NCI-H82 (cell line): ENCODE data around the gene CREM.

Experiments used
- DNase-seq: peaks from one replicate; lab custom pipeline; 2025; lab: John Stamatoyannopoulos, UW

Gene CREM

DNA sequence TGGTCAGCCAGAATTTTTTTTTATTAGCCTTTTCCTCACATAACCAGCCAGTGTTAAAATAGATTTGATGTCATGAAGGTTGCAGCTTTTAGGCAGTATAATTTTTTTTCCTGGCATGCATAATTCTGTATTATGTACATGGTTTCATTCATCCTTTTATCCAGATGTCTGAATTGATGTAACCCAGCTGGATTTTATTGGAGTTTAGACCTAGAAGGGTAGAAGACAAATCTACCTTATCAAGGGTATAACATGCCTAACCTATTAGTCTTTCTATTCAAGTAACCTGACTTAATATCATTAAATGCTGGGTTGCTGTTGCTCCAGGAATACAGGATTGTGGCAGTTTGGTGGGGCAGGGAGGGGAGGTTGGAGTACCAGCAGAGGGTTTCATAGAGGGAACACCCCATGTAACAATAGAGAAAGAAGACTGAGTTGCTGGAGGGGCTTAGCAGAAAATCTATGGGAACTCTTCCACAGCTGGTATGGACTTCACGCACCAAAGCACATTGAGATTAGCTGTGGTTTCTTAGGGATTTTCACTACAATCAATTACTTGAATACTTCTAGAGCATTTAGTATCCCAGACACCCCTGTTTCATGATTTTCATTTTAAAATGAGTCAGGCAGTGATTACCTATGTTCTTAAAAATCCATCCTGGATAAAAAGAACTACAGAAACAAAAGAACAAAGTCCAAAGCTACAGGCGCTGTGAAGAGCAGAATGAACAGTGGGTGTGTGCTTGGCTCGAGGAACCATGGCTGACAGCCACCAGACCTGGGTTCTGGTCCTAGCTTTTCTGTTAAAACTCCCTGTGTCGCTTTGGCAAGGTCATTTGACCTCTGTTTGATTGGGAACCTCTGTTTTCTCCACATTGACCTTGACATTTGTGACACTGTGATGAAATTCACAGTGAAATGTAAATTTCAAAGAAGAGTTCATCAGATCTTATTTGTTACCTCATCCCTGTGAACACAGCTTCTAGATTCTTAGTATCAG, 93.5 kb downstream of the CREM start:
- DNase-seq, result peak; percentile 77

DNA sequence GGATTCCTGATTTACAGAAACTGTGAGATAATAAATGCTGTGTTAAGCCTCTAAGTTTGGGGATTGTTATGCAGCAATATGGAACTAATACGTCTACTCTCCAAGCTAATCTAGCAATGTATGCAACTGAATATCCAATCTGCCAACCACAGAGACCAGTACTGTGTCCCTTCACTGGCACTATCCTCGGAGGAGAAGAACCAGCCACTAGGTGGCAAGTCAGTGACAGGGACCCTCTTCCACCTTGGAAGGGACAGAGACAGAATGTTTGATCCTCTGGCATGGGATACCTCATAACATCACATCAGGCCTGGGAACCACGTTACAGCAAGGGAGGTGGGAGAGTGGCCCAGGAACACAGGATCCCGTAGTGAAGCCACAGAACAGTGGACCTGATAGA, 96.4 kb downstream of the CREM start:
- peak; percentile 27 for DNase-seq

DNA sequence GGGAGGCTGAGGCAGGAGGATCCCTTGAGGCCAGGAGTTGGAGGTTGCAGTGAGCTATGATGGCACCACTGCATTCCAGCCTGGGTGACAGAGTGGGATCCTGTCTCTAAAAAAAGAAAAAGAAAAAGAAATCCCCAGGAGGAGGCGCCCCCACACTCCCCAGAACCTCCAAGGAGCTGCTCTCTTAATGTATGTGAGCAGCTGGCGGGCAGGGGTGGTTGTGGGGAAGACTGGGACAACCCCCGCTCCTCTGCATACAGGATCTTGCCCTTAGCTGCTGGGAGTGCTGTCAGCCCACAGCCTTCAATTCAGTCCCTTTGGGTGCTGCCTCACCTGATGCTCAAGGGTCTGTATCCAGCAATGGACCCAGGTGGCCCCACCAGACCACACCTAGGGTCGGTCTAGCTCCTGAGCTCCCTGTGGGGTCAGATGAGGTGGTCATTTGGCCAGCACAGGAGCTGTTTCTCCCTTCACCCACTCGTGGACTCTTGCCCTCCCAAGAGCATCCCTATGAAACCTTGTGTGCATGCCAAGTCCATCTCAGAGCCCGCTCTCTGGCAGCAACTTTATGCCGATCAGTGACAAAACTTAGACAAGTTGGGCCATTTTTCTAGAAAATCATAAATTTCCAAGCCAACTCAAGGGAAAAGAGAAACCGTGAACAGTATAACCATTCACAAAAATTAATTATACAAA, 97.5 kb downstream of the CREM start:
- DNase-seq, result no peak

DNA sequence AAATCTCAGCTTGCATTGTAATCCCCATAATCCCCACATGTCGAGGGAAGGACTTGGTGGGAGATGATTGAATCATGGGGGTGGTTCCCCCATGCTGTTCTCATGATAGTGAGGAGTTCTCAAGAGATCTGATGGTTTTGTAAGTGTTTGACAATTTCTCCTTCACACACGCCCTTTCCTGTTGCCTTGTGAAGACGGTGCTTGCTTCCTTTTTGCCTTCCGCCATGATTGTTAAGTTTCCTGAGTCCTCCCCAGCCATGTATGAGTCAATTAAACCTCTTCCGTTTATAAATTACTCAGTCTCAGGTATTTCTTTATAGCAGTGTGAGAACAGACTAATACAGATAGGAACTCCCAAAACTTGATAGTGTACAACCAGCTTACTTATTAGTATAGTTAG, 98.6 kb downstream of the CREM start:
- DNase-seq, result peak; percentile 22

DNA sequence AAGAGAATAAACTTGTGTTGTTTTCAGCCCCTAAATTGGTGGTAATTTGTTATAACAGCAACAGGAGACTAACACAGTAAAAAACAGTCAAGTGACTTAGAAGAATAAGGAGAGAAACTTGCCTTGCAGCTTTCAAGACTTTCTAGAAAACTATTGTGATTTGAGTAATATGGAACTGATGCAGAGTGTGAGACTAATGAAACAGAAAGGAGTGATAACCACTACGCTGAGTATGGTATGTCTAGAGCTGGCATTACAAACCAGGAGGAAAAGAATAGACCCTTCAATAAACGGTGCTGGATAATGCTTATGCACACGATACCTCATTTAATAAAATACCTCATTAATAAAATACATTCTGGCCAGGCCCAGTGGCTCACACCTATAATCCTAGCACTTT, 99.9 kb downstream of the CREM start:
- DNase-seq, result no peak

DNA sequence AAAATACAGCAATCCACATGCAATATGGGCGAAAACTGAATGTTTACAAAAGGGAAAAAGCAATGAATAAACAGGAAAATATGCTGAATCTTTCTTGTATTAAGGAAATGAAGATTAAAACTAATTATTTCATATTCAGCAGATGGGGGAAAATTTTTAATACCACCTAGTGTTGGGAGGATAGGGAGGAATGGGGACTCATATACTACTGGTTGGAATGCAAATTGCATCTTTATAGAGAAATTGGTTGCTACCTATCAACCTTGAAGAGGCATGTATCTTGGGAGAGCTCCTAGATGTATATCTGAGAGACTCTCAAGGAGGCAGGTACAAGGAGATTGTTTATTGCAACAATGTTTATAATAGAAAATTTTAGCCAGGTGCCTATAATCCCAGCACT, 101.4 kb downstream of the CREM start:
- DNase-seq, result no peak

DNA sequence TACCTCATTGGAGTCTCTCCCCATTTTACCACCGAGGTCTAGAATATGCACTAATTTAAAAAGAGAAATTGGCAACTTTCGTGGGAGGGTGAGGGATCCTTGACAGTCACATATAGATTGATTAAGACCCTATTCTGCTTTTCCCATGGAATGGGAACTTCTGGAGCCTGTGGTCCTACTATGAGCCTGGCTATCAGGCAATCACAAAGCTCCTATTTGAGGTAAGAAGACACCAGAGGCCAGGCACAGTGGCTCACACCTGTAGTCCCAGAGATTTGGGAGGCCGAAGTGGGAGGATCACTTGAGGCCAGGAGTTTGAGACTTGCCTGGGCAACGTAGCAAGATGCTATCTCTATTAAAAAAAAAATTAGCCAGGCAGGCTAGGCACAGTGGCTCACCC, 105.0 kb downstream of the CREM start:
- no peak for DNase-seq

DNA sequence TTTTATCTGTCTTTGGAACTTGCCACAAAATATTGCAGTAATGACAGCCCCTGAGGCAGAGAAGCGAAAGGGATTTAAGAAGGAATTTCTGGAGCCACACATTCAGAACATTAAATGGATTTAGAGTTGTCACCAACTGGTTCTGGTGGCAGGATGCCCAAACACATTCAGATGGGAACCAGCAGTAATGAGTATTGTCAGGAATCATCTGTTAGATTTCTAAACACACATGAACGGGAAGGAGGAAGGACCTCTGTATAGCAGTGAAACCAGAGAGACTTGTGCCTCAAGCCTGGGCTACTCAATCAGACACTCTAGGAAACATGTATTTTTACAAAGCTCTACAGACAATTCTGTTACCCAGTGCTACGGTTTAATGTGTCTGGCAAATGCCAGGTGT, 105.9 kb downstream of the CREM start:
- DNase-seq, result no peak

DNA sequence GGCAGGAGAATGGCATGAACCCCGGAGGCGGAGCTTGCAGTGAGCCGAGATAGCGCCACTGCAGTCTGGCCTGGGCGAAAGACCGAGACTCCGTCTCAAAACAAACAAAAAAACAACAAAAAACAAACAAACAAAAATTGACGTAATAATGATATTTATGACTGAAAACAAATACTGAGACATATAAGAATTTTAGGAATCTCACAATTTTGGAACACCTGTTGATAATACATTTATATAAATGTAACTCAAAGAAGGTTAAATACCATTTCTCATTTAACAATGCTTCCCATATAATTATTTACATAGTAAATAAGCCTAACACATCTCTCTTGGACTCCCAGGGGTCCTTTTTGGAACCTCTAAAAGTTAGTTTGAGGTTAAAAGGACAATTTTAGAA, 107.4 kb downstream of the CREM start:
- no peak for DNase-seq

DNA sequence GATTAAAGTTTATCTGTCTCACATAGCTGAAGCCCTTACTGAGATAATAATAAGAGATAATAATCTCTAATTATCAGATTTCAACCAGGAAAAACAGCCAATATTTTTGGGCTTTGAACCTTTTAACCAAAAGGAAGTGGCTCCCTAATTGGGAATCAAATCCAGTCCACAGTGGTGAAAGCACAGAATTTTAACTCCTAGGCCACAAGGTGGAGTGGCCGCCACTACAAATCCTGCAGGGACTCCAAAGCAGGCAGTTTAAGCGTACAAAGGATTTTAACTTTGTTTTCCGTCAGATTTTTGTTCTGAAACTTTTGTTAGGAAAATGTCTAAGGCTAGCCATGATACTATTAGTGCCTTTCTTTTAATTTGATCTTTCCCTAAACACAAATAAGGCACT, 110.1 kb downstream of the CREM start:
- peak; percentile 35 for DNase-seq

DNA sequence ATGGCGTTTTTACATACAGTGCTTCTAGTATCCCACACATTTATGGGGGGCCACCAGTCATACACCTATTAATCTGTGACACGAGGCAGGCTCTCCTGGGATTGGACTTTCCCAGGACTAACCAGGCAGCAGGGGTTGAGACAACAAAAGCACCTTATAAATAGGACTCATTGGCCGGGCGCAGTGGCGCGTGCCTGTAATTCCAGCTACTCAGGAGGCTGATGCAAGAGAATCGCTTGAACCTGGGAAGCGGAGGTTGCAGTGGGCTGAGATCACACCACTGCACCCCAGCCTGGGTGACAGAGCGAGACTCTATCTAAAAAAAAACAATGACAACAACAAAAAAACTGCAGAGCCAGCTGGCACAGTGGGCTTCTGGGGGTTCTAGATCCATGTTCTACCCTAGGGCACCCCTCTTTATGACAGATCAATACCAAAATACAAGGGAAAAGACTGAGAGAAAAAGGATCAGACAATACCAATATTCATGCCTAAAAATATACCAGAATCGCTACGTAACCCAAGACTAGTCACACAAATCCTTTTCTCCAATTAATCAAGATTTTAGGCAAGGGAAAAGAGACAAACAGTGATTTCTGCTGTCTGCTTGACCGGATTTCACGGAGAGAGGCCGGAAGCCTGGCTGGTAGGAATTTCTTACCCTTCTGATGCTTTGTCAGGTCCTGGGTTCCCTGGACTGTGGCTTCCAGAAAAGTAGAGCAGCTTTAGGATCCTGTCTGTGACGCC, 111.3 kb downstream of the CREM start:
- no peak for DNase-seq

DNA sequence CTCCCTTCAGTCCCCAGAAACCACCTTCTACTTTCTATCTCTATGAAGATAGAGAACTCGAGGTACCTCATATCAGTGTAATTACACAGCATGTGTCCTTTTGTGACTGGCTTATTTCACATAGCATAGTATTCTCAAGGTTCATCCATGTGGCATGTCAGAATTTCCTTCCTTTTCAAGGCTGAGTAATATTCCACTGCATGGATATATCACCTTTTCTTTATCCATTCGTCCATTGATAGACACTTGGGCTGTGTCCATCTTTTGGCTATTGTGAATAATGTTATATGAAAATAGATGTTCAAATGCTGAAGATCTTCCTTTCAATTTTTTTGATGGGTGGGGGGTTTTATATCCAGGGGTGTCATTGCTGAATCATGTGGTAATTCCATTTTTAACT, 117.9 kb downstream of the CREM start:
- no peak for DNase-seq

DNA sequence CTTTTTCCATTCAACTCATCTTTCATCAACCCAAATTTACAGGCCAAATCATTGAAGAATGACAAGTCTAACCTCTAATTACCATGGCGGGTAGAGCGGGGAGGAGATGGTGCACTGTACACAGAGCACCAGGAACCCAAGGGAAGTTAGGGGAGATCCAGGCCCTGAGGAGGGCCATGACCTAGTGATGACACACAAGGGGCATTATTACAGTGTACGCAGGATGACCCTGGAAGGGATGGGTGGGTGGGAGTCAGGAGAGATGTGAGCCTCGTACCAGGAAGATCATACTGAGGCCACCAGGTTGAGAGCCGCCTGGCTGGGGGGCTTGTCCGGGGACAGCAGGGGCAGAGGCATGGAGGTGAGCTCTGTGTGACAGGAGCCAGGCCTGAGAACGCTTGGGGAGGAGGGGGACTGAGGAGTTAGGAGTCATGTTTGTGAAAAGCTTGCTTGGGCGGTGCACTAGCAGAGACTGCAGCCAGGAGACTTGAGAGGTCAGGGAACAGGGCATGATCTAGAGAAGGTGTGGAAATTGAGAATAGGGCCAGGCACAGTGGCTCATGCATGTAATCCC, 120.2 kb downstream of the CREM start:
- no peak for DNase-seq

DNA sequence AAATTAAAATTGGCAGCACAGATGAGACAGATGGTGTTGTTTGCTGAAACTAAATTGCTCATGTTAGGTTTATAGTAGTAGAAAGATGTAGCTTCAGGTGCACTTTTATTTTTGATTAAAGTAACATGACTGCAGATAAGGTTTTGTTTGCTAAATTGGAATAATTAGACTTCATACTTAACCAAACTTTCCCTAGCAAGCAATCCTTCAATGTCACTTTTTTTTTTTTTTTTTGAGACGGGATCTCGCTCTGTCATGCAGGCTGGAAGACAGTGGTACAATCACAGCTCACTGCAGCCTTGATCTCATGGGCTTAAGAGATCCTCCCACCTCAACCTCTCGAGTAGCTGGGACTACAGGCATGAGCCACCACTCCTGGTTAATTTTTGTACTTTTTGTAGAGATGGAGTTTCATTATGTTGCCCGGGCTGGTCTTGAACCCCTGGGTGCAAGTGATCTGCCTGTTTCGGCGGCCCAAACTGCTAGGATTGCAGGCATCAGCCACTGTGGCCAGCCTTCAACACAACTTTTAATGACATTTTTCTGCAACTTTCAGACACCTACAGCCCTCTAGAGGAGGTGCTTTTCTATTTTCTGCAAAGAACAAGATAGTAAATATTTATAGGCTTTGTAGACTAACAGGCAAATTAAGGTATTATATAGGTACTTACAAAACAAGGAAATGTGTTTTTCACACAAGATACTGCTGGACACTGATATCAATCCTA, 124.9 kb downstream of the CREM start:
- DNase-seq, result no peak

DNA sequence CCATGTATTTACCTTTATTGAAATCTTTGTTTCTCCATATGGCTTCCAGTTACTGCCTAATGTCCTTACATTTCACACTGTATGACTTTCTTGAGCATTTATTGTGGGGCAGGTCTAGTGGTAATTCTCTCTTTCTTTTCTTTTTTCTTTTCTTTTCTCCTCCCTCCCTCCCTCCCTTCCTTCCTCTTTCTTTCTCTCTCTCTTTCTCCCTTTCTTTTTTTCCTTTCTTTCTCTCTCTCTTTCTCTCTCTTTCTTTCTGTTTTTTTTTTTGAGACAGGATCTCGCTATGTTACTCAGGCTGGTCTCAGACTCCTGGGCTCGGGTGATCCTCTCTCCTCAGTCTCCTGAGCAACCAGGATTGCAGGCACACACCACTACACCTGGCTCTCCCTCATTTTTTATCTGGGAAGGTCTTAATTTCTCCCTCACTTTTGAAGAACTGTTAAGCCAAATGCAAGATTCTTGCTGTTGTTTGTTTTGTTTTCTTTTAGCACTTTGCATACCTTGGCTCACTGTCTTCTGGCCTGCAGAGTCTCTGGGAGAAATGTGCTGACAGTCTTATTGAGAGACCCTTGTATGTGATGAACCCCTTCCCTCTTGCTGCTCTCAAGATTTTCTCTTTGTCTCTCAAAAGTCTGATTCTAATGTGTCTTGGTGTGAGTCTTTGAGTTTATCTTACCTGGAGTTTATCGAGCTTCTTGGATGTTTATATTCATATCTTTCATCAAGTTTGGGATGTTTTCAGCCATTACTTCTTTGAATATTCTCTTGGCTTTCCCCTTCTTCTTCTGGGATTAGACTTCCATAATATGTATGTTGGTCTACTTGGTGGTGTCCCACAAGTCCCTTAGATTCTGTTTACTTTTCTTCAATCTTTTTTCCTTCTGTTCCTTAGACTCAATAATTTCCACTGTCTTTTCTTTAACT, 130.7 kb downstream of the CREM start:
- no peak for DNase-seq

DNA sequence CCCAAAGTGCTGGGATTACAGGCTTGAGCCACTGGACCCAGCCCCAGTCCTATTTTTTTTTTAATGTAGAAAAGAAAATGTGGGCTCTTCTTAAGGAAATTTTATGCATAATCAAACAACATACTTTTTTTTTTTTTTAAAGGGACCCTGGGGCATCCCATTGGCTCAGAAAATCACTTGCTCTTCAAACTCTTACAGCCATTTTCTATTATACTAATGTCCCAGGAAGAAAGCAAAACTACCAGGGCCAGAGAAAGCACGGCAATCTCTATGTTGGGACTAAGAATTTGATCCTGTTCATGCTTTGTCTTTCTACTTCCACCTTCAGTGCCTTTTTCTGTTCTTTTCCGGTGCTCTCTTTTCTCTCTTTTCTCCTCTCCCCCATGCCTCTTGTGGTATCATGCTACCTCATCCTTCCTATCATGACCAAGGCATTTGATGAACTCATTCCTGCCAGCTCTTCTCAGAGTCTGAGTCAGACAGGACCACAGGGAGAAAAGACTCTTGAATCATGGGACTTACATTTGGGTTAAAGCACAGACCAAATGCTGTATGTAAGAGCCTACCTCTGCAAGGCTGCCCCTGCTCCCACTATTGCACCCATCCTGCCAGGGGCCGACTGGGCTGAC, 133.2 kb downstream of the CREM start:
- no peak for DNase-seq

DNA sequence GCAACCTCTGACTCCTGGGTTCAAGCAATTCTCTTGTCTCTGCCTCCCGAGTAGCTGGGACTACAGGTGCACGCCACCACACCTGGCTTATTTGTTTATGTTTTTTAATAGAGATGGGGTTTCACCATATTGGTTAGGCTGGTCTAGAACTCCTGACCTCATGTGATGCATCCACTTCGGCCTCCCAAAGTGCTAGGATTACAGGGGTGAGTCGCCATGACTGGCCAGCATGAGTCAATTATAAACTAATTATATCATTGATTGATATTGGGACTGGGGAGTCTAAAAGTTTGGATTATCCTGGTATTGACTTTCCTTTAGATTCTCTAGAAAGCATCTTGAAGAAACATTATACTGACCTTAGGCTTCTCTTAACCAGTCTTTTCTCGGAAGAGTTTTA, 135.8 kb downstream of the CREM start:
- no peak for DNase-seq
